PC-9 (cell line): ENCODE data around the gene MCTP2.

ENCODE experiments used
- CTCF ChIP-seq: fragments of 200-600 bp; sonication (generic); conservative IDR thresholded peaks from 2 replicates; pipeline ENCODE4 v1.6.1; 2017; ENCODE audit warnings: mixed run types, antibody characterized with exemption, mild to moderate bottlenecking, moderate library complexity
- EZH2 ChIP-seq: fragments of 200-600 bp; sonication (generic); IDR thresholded peaks from 2 replicates; pipeline ENCODE4 v1.8.0; 2017; ENCODE audit warnings: antibody characterized with exemption, low read depth

- TF ChIP-seq CTCF (no peak), EZH2 (no peak)
Measured at GRCh38 chr15:94323076-94323475, 91.7 kb downstream of the MCTP2 start.
